ENCODE data around the gene PTAR1. TPM values are rescaled to one million over a fixed set of nuclear protein-coding genes. Genes with fewer than 3 reads are reported as not detected.

The PTAR1 gene
- total RNA-seq, 1 donor from 2014 or later, result 146 TPM

- H4K20me1 ChIP-seq (ENCODE audit: low read depth), result peaks cover 29% of the 10 kb centered on the region
Observed at GRCh38 chr9:69743930-69744329, 15.9 kb downstream of the PTAR1 start.

GRCh38 chr9:69740872-69741505 is 18.8 kb downstream of the PTAR1 start:
- no peak for DNase-seq (ENCODE audit: low spot score)
- Histone ChIP-seq H3K4me3 (no peak overlapping the region), H4K20me1 (ENCODE audit: low read depth) (peaks cover 13% of the 10 kb centered on the region), H3K27ac (no peak overlapping the region), H3K9ac (no peak overlapping the region), H3K36me3 (peaks cover 8% of the 10 kb centered on the region), H3K79me2 (ENCODE audit: low read depth) (peaks cover 64% of the 10 kb centered on the region), H3K27me3 (no peaks in the 10 kb centered on the region), H3F3A (ENCODE audit: low read depth) (no peaks in the 10 kb centered on the region), H2AFZ (replicated peaks) (no peak overlapping the region), H3K4me2 (no peak overlapping the region), H3K9me3 (ENCODE audit: low read depth) (no peaks in the 10 kb centered on the region), H3K4me1 (no peaks in the 10 kb centered on the region)
- Mint-ChIP-seq H3K27me3 (ENCODE audit: insufficient read depth, low read depth) (no peaks in the 10 kb centered on the region), H3K36me3 (peaks cover 37% of the 10 kb centered on the region), H3K9me3 (no peaks in the 10 kb centered on the region), H3K4me3 (no peak overlapping the region), H3K4me1 (no peaks in the 10 kb centered on the region), H3K27ac (no peak overlapping the region)
- no peak for TF ChIP-seq EZH2phosphoT487 (IDR thresholded peaks at IDR 0.05)

More at GRCh38 chr9:69743930-69744329, 15.9 kb downstream of the PTAR1 start:
- H3K4me3 ChIP-seq, result no peak overlapping the region
- H3K36me3 ChIP-seq, result peaks cover 8% of the 10 kb centered on the region
- Mint-ChIP-seq H3K27ac (no peak overlapping the region), H3K36me3 (peaks cover 37% of the 10 kb centered on the region), H3K9me3 (no peaks in the 10 kb centered on the region), H3K4me3 (no peak overlapping the region), H3K4me1 (peaks cover 9% of the 10 kb centered on the region), H3K27me3 (ENCODE audit: insufficient read depth, low read depth) (no peaks in the 10 kb centered on the region)
- DNase-seq (ENCODE audit: low spot score), result no peak
- H3K9ac ChIP-seq, result no peak overlapping the region
- H3K79me2 ChIP-seq (ENCODE audit: low read depth), result peaks cover 77% of the 10 kb centered on the region
- no peaks in the 10 kb centered on the region for H3F3A ChIP-seq (ENCODE audit: low read depth)
- H3K27me3 ChIP-seq, result no peaks in the 10 kb centered on the region
- no peaks in the 10 kb centered on the region for H3K9me3 ChIP-seq (ENCODE audit: low read depth)
- TF ChIP-seq EZH2 (IDR thresholded peaks at IDR 0.05) (no peak), EZH2phosphoT487 (IDR thresholded peaks at IDR 0.05) (no peak), CTCF (IDR thresholded peaks at IDR 0.05) (no peak)
- no peak overlapping the region for H2AFZ ChIP-seq (replicated peaks)
- H3K4me1 ChIP-seq, result no peaks in the 10 kb centered on the region
- H3K4me2 ChIP-seq, result no peak overlapping the region
- H3K27ac ChIP-seq, result no peak overlapping the region

GRCh38 chr9:69731348-69731747 is 28.5 kb downstream of the PTAR1 start:
- Histone ChIP-seq H3K9ac (no peak overlapping the region), H3K79me2 (ENCODE audit: low read depth) (peaks cover 3% of the 10 kb centered on the region), H3K27ac (no peak overlapping the region), H2AFZ (replicated peaks) (no peak overlapping the region), H4K20me1 (ENCODE audit: low read depth) (no peaks in the 10 kb centered on the region), H3K4me2 (no peak overlapping the region), H3F3A (ENCODE audit: low read depth) (no peaks in the 10 kb centered on the region), H3K4me3 (no peak overlapping the region), H3K27me3 (no peaks in the 10 kb centered on the region), H3K9me3 (ENCODE audit: low read depth) (no peaks in the 10 kb centered on the region), H3K36me3 (peaks cover 25% of the 10 kb centered on the region), H3K4me1 (no peaks in the 10 kb centered on the region)
- no peak for TF ChIP-seq CTCF (IDR thresholded peaks at IDR 0.05)
- no peak for TF ChIP-seq EZH2phosphoT487 (IDR thresholded peaks at IDR 0.05)
- TF ChIP-seq EZH2 (IDR thresholded peaks at IDR 0.05), result no peak
- Mint-ChIP-seq H3K36me3 (peaks cover 43% of the 10 kb centered on the region), H3K9me3 (no peaks in the 10 kb centered on the region), H3K4me1 (no peaks in the 10 kb centered on the region), H3K4me3 (no peak overlapping the region), H3K27ac (no peak overlapping the region), H3K27me3 (ENCODE audit: insufficient read depth, low read depth) (no peaks in the 10 kb centered on the region)
- no peak for DNase-seq (ENCODE audit: low spot score)

GRCh38 chr9:69719983-69720382 is 39.8 kb downstream of the PTAR1 start:
- no peak overlapping the region for H3K27ac ChIP-seq
- no peaks in the 10 kb centered on the region for H3K36me3 ChIP-seq
- no peaks in the 10 kb centered on the region for H3K27me3 ChIP-seq
- no peaks in the 10 kb centered on the region for H3K4me1 Mint-ChIP-seq
- TF ChIP-seq EZH2phosphoT487 (IDR thresholded peaks at IDR 0.05) (no peak), EZH2 (IDR thresholded peaks at IDR 0.05) (no peak), CTCF (IDR thresholded peaks at IDR 0.05) (no peak)
- no peak overlapping the region for H3K27ac Mint-ChIP-seq
- H3K9ac ChIP-seq, result no peak overlapping the region
- H3K4me3 ChIP-seq, result no peak overlapping the region
- no peaks in the 10 kb centered on the region for H3K79me2 ChIP-seq (ENCODE audit: low read depth)
- H3K9me3 ChIP-seq (ENCODE audit: low read depth), result no peaks in the 10 kb centered on the region
- peaks cover 16% of the 10 kb centered on the region for H3K9me3 Mint-ChIP-seq
- H3K27me3 Mint-ChIP-seq (ENCODE audit: insufficient read depth, low read depth), result no peaks in the 10 kb centered on the region
- H3K4me1 ChIP-seq, result no peaks in the 10 kb centered on the region
- H2AFZ ChIP-seq (replicated peaks), result no peak overlapping the region
- H3K4me2 ChIP-seq, result no peak overlapping the region
- H4K20me1 ChIP-seq (ENCODE audit: low read depth), result no peaks in the 10 kb centered on the region
- no peak for DNase-seq (ENCODE audit: low spot score)
- peaks cover 62% of the 10 kb centered on the region for H3K36me3 Mint-ChIP-seq
- no peak overlapping the region for H3K4me3 Mint-ChIP-seq
- H3F3A ChIP-seq (ENCODE audit: low read depth), result no peaks in the 10 kb centered on the region
